ENCODE measurements around the gene NELFCD. TPM values are rescaled to one million over a fixed set of nuclear protein-coding genes. Genes with fewer than 3 reads are reported as not detected.

The NELFCD gene
- total RNA-seq, 4 donors from 2014 or later = 45.9 to 90.0 (median 63.4) TPM

DNA sequence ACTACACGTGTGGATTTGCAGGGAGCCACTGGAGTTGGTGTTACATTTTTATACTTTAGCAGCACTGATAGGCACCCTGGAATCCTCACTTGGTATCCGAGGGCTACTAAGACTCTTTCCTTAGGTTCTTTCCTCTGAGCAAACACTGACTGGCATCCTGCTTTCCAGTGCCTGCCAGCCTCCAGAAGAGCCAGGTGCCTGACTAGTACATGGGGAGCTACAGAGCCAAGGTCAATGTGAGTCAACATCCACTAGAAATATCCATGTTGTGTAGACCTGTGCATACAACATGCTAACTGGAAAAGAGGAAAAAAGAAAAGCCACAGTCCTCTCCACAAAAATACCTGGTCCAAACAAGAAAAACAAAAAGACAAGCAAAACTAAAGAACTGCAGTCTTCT, 44.0 kb downstream of the NELFCD start:
- Histone ChIP-seq H3K27ac (no peak overlapping the region), H3K9me3 (no peaks in the 10 kb centered on the region), H3K4me3 (no peak overlapping the region), H3K4me1 (peaks cover 20% of the 10 kb centered on the region), H3K27me3 (no peaks in the 10 kb centered on the region), H3K36me3 (peaks cover 51% of the 10 kb centered on the region)
- WGBS = 79% methylated on average over 2 of the region's 2 CpGs
- no peak for TF ChIP-seq CTCF (IDR thresholded peaks at IDR 0.05)
- no peak for TF ChIP-seq POLR2AphosphoS5 (IDR thresholded peaks at IDR 0.05)
- no peak for TF ChIP-seq POLR2A (IDR thresholded peaks at IDR 0.05)
- TF ChIP-seq EP300 (IDR thresholded peaks at IDR 0.05) = no peak
- DNase-seq (ENCODE audit: low spot score in 2 of 2) = no peak

DNA sequence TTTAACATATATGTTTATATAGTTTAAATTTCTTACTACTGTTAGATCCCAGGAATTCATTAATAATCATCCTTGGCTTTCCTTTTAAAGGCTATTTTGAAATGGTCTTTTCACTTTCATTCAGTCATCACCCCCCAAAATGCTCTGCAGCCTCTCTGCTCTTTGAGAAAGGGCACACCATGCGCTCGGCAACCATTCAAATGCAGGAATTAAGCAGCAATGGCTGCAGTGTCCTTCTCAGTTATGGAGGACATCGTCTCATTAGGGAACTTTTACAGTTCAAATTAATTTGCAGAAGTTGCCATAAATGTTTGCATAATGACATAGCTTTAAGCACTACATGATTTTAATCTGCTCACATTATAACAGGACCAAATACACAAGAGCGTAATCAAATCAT, 44.5 kb downstream of the NELFCD start:
- no peaks in the 10 kb centered on the region for H3K27me3 ChIP-seq
- H3K27ac ChIP-seq = no peak overlapping the region
- TF ChIP-seq EP300 (IDR thresholded peaks at IDR 0.05) (no peak), CTCF (IDR thresholded peaks at IDR 0.05) (no peak), POLR2A (IDR thresholded peaks at IDR 0.05) (no peak), POLR2AphosphoS5 (IDR thresholded peaks at IDR 0.05) (no peak)
- peaks cover 24% of the 10 kb centered on the region for H3K4me1 ChIP-seq
- 93% methylated on average over 4 of the region's 4 CpGs for WGBS
- peaks cover 54% of the 10 kb centered on the region for H3K36me3 ChIP-seq
- no peak for DNase-seq (ENCODE audit: low spot score in 2 of 2)
- no peak overlapping the region for H3K4me3 ChIP-seq
- no peaks in the 10 kb centered on the region for H3K9me3 ChIP-seq

DNA sequence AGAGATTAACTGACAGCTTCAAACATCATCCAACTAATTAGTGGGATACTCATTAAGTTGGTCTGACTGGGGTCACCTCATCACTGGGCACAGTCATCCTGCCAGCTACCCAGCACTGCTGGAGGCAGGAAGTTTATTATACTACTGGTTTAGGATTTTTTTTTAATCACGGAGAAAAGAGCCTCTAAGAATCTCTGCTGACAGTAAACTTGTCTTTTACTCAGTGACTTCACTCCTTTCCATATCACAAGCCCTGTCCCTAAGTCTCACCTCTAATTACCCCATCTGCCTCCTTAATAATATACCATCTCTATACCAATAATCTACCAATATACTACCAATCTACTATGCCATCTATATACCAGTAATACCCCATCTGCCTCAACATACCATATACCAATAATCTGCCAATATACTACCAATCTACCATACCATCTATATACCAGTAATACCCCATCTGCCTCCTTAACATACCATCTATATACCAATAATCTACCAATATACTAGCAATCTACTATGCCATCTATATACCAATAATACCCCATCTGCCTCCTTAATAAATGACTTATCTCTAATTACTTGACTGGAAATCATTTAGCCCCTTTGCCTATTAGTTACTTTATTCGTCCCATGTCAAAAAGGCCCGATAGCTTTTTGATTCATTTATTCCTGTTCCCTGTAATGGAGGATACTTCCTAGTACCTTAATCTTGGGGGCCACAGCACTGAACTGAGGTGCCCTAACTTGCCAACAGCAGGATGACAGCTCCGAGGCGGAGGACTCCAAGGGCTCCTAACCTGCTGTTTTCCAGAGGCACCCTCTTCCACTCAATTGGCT, 46.1 kb downstream of the NELFCD start:
- no peaks in the 10 kb centered on the region for H3K27me3 ChIP-seq
- H3K36me3 ChIP-seq = peaks cover 54% of the 10 kb centered on the region
- 82% methylated on average over 5 of the region's 5 CpGs for whole genome bisulfite sequencing
- peaks cover 35% of the 10 kb centered on the region for H3K4me1 ChIP-seq
- H3K9me3 ChIP-seq = no peaks in the 10 kb centered on the region
- H3K4me3 ChIP-seq = no peak overlapping the region
- DNase-seq (ENCODE audit: low spot score in 2 of 2) = no peak
- no peak for TF ChIP-seq EP300 (IDR thresholded peaks at IDR 0.05)
- TF ChIP-seq POLR2AphosphoS5 (IDR thresholded peaks at IDR 0.05) = no peak
- no peak for TF ChIP-seq CTCF (IDR thresholded peaks at IDR 0.05)
- TF ChIP-seq POLR2A (IDR thresholded peaks at IDR 0.05) = no peak
- H3K27ac ChIP-seq = no peak overlapping the region

- DNase-seq (ENCODE audit: low spot score in 2 of 2) = no peak
- no peak overlapping the region for H3K4me3 ChIP-seq
- H3K4me1 ChIP-seq = peaks cover 38% of the 10 kb centered on the region
- H3K9me3 ChIP-seq = no peaks in the 10 kb centered on the region
- peaks cover 49% of the 10 kb centered on the region for H3K36me3 ChIP-seq
- WGBS = 82% methylated on average over 8 of the region's 8 CpGs
- no peak overlapping the region for H3K27ac ChIP-seq
- no peaks in the 10 kb centered on the region for H3K27me3 ChIP-seq
- TF ChIP-seq EP300 (IDR thresholded peaks at IDR 0.05) = no peak
- TF ChIP-seq POLR2A (IDR thresholded peaks at IDR 0.05) = no peak
- no peak for TF ChIP-seq POLR2AphosphoS5 (IDR thresholded peaks at IDR 0.05)
- no peak for TF ChIP-seq CTCF (IDR thresholded peaks at IDR 0.05)
Measured at GRCh38 chr20:59027741-59028320, 46.8 kb downstream of the NELFCD start.

DNA sequence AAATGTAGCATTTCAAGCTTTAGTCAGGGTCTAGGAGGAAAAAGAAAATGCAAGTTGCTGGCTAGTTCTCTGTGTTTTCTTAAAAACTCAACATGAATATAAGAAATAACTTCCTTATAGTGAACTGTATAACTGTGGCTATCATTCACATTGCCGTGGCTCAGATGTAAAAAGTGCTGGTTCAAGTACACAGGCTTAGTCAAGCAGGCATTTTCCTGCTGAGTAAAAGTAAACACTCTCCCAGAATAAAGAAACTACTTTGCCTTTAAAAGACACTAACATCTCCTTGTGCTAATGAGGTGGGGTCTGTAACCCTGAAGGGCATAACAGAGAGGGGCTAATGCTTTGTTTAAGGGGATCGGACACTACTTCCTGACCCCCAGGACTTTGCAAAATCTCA, 47.8 kb downstream of the NELFCD start:
- WGBS = 56% methylated on average over 2 of the region's 2 CpGs
- Histone ChIP-seq H3K27ac (no peak overlapping the region), H3K4me1 (peaks cover 41% of the 10 kb centered on the region), H3K9me3 (no peaks in the 10 kb centered on the region), H3K36me3 (peaks cover 39% of the 10 kb centered on the region), H3K4me3 (no peak overlapping the region), H3K27me3 (no peaks in the 10 kb centered on the region)
- no peak for TF ChIP-seq POLR2A (IDR thresholded peaks at IDR 0.05)
- TF ChIP-seq EP300 (IDR thresholded peaks at IDR 0.05) = no peak
- TF ChIP-seq POLR2AphosphoS5 (IDR thresholded peaks at IDR 0.05) = no peak
- no peak for TF ChIP-seq CTCF (IDR thresholded peaks at IDR 0.05)
- no peak for DNase-seq (ENCODE audit: low spot score in 2 of 2)

All from suprapubic skin (tissue), 4 donors.